Activated CD8-positive, alpha-beta memory T cell treated with anti-CD3 and anti-CD28 coated beads, Interleukin-2, amount 50 U/mL, for 24 hours (primary cell): ENCODE data around the gene FTSJ1.
"Not testable (repeated sequence)": the region's sequence is repeated elsewhere in the genome, so short reads cannot be mapped to it uniquely, and the experiment has no call there.

ENCODE experiments used
- DNase-seq: peaks from one replicate; pipeline ENCODE4 v3.0.0-alpha.2; 2020; ENCODE audit errors: extremely low read depth

FTSJ1 gene

GRCh38 chrX:48521353-48522243 is 45.6 kb downstream of the FTSJ1 start, which contains the start of gene EBP:
Gene EBP, plus strand, starts transcription at chrX:48521808. Its CDS starts 1,964 bp downstream, at chrX:48523772.
- DNase-seq = peak; percentile 84

- DNase-seq = no peak
Observed at GRCh38 chrX:48522291-48522690, 46.3 kb downstream of the FTSJ1 start.

- no peak for DNase-seq
Observed at GRCh38 chrX:48523682-48524081, 47.7 kb downstream of the FTSJ1 start.

- DNase-seq = not testable (repeated sequence)
Observed at GRCh38 chrX:48525853-48526252, 49.9 kb downstream of the FTSJ1 start.

- no peak for DNase-seq
Observed at GRCh38 chrX:48530736-48531135, 54.7 kb downstream of the FTSJ1 start.

GRCh38 chrX:48531358-48531959 is 55.5 kb downstream of the FTSJ1 start:
- DNase-seq = no peak

GRCh38 chrX:48532161-48532560 is 56.2 kb downstream of the FTSJ1 start:
- no peak for DNase-seq

- no peak for DNase-seq
Observed at GRCh38 chrX:48533165-48533564, 57.2 kb downstream of the FTSJ1 start.
